Ishikawa (cell line): Measurements from ENCODE around the gene MPST.

Experiments
- CEBPB ChIP-seq: IDR thresholded peaks from 2 replicates; pipeline ENCODE4 v1.6.1; 2012
- CREB1 ChIP-seq: IDR thresholded peaks from 2 replicates; pipeline ENCODE4 v1.6.1; 2012; ENCODE audit warnings: low read depth
- EGR1 ChIP-seq: IDR thresholded peaks from 2 replicates; pipeline ENCODE4 v1.6.1; 2012
- EP300 ChIP-seq: IDR thresholded peaks from 2 replicates; pipeline ENCODE4 v1.6.1; 2012; ENCODE audit warnings: borderline replicate concordance
- FOXM1 ChIP-seq: IDR thresholded peaks from 2 replicates; pipeline ENCODE4 v1.6.1; 2012; ENCODE audit warnings: low read depth, borderline replicate concordance
- MAX ChIP-seq: IDR thresholded peaks from 2 replicates; pipeline ENCODE4 v1.6.1; 2012
- NFIC ChIP-seq: IDR thresholded peaks from 2 replicates; pipeline ENCODE4 v1.6.1; 2012
- RAD21 ChIP-seq: IDR thresholded peaks from 2 replicates; pipeline ENCODE4 v1.6.1; 2012; ENCODE audit warnings: low read depth
- TAF1 ChIP-seq: IDR thresholded peaks from 2 replicates; pipeline ENCODE4 v1.6.1; 2012; ENCODE audit warnings: low read depth, mild to moderate bottlenecking
- TCF12 ChIP-seq: IDR thresholded peaks from 2 replicates; pipeline ENCODE4 v1.6.1; 2012; ENCODE audit warnings: low read depth
- TEAD4 ChIP-seq: IDR thresholded peaks from 2 replicates; pipeline ENCODE4 v1.6.1; 2012
- USF1 ChIP-seq: IDR thresholded peaks from 2 replicates; pipeline ENCODE4 v1.6.1; 2012
- YY1 ChIP-seq: IDR thresholded peaks from 2 replicates; pipeline ENCODE4 v1.6.1; 2012; ENCODE audit warnings: low read depth
- ZBTB7A ChIP-seq: IDR thresholded peaks from 2 replicates; pipeline ENCODE4 v1.6.1; 2012; ENCODE audit warnings: low read depth
- TF ChIP-seq, protein P1 (sequence below): IDR thresholded peaks from 2 replicates; pipeline ENCODE4 v1.6.1; 2012; ENCODE audit warnings: low read depth, mild to moderate bottlenecking

The MPST gene

DNA sequence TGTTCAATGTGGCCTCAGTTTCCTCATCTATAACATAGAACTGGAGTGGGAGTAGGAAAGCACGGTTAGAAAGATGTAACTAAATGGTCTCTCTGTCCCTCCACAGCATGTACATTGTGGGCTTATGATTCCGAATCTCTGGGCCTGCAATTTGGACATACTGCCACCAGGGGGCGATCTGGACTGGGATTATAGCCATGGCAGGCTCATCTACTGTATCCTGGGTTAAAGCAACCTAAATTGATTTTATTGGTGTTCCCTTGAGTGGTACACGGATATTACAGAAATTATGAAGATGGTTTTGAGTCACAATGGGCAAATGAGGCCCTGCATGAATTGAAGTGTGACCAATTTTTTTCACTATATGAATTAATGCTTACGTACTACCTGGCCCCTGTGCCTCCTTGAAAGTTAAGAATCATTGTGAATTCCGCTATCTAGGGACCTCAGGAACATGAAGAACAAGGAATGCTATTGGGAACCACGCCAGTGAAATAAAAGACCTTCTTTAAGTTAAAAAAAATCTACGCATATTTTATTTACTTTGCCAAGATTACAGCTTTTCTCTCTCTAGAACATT, 33.2 kb upstream of the MPST start:
- TF ChIP-seq RAD21 (peak; percentile 47), TEAD4 (no peak), CREB1 (no peak), MAX (no peak), TAF1 (no peak)

GRCh38 chr22:36988075-36988832, 31.3 kb upstream of the MPST start:
- TF ChIP-seq TCF12 (no peak), TEAD4 (no peak), USF1 (no peak), NFIC (no peak), MAX (no peak), CREB1 (no peak), CEBPB (no peak), TAF1 (no peak), EGR1 (no peak), RAD21 (no peak), FOXM1 (no peak), ZBTB7A (no peak), EP300 (no peak), YY1 (no peak)
- TF ChIP-seq, protein P1, sequence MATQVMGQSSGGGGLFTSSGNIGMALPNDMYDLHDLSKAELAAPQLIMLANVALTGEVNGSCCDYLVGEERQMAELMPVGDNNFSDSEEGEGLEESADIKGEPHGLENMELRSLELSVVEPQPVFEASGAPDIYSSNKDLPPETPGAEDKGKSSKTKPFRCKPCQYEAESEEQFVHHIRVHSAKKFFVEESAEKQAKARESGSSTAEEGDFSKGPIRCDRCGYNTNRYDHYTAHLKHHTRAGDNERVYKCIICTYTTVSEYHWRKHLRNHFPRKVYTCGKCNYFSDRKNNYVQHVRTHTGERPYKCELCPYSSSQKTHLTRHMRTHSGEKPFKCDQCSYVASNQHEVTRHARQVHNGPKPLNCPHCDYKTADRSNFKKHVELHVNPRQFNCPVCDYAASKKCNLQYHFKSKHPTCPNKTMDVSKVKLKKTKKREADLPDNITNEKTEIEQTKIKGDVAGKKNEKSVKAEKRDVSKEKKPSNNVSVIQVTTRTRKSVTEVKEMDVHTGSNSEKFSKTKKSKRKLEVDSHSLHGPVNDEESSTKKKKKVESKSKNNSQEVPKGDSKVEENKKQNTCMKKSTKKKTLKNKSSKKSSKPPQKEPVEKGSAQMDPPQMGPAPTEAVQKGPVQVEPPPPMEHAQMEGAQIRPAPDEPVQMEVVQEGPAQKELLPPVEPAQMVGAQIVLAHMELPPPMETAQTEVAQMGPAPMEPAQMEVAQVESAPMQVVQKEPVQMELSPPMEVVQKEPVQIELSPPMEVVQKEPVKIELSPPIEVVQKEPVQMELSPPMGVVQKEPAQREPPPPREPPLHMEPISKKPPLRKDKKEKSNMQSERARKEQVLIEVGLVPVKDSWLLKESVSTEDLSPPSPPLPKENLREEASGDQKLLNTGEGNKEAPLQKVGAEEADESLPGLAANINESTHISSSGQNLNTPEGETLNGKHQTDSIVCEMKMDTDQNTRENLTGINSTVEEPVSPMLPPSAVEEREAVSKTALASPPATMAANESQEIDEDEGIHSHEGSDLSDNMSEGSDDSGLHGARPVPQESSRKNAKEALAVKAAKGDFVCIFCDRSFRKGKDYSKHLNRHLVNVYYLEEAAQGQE: no peak

- TF ChIP-seq TEAD4 (no peak), MAX (no peak), TAF1 (no peak), YY1 (no peak), EGR1 (no peak), CEBPB (no peak), FOXM1 (no peak), TCF12 (no peak), RAD21 (no peak), EP300 (no peak)
Observed at GRCh38 chr22:36990457-36990856, 29.1 kb upstream of the MPST start.

DNA sequence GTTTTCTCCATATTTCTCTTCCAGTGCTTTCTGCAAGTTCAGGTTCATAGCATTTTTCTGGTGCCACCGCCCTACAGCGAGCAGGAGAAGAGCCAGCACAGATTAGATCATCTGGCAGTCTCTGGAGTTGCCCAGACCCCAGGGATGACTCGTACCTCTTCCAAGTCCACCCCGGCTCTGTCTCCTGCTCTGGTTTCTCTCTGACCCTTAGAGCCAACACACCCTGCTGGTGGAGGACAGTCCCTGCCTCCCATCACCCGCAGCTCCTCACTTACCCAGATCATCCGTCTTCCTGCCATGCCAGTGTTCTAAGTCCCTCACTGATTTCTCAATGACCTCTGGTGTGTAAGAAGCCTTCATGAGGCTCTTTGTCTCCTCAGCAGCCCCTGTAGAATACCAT, 28.3 kb upstream of the MPST start:
- no peak for TF ChIP-seq FOXM1
- TF ChIP-seq NFIC: no peak
- TF ChIP-seq TAF1: no peak
- TF ChIP-seq CEBPB: no peak
- TF ChIP-seq YY1: no peak
- TF ChIP-seq RAD21: no peak
- TF ChIP-seq EP300: no peak
- no peak for TF ChIP-seq TEAD4
- TF ChIP-seq CREB1: no peak

- TF ChIP-seq RAD21 (no peak), TAF1 (no peak), FOXM1 (no peak), USF1 (no peak), ZBTB7A (no peak), EGR1 (no peak), EP300 (no peak), CEBPB (no peak), CREB1 (no peak), YY1 (no peak), NFIC (no peak), TCF12 (no peak), MAX (no peak)
- TF ChIP-seq, protein P1: no peak
Observed at GRCh38 chr22:36997746-36998145, 21.8 kb upstream of the MPST start.
